HG03103 (cell line): ENCODE data around the gene APBB1IP.
"Not testable (repeated sequence)": the region's sequence is repeated elsewhere in the genome, so short reads cannot be mapped to it uniquely, and the experiment has no call there.

Experiments used
- ATAC-seq: cut with Tn5 transposase; IDR thresholded peaks from one replicate; pipeline ENCODE4 v1.9.1; 2021; ENCODE audit warnings: low read depth; ENCODE audit not compliant: unreplicated experiment

The APBB1IP gene

DNA sequence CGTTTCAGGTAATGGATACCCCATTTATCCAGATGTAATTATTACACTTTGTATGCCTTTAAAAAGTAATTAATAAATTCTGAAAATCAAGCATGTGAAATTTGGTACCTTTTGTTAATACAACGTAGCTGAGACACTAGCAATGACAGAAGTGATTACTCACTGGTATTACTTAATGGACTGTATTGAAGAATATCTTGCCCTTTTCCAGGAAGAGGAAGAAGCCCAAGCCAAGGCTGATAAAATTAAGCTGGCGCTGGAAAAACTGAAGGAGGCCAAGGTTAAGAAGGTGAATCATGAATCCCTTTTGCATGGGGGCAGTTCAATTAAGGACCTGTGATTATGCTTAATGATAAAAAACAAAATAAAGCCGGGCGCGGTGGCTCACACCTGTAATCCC, 64.8 kb downstream of the APBB1IP start:
- ATAC-seq, result no peak

DNA sequence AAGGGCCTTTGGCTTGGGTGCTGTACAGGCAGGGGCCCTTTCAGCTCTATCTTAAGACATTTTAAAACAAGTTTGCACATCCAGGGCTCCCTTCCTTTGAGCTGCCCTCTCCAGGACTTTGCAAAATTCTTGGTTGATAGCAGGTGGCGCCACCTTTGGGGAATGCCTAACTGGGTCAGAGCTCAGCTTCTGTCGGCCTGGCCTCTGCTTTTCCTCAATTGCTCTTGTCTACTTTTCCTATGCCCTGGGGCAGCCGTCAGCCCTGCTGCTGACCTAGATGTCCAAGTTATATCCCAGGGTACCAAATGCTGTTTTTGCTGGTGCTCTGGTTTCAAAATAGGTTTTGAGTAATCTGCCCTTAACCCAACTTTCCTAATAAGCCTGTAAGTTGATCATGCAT, 65.8 kb downstream of the APBB1IP start:
- no peak for ATAC-seq

DNA sequence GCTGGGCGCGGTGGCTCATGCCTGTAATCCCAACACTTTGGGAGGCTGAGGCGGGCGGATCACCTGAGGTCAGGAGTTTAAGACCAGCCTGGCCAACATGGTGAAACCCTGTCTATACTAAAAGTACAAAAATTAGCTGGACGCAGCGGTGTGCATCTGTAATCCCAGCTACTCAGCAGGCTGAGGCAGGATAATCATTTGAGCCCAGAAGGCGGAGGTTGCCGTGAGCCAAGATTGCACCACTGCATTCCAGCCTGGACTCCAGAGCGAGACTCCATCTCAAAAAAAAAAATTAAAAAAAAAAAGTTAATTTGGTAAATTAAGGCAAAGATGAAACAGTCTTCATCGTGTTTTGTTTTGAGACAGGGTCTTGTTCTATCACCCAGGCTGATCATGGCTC, 66.3 kb downstream of the APBB1IP start:
- ATAC-seq, result not testable (repeated sequence)

GRCh38 chr10:26505491-26505890, 67.3 kb downstream of the APBB1IP start:
- no peak for ATAC-seq

DNA sequence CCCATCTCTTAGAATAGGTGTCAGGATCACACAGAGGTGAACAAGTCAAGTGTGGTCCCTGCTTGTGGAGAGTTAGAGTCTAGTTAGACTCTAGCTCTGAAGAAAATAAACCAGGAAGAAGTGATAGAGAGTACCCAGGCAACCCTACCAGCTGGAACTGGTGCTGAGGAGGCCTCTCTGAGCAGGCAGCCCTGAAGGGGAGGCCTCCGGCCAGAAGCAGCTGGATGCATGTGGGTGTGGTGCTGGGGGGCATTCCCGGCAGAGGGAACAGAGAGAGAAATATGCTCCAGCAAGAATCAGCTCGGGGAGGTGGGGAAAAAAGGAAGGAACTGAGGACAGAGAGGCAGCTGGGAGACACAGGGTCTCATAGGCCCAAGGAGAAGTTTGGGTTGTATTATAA, 68.6 kb downstream of the APBB1IP start:
- no peak for ATAC-seq

- no peak for ATAC-seq
These were observed 69.3 kb downstream of the APBB1IP start for GRCh38 chr10:26507441-26507840.

GRCh38 chr10:26508016-26508415, 69.9 kb downstream of the APBB1IP start:
- ATAC-seq, result no peak

DNA sequence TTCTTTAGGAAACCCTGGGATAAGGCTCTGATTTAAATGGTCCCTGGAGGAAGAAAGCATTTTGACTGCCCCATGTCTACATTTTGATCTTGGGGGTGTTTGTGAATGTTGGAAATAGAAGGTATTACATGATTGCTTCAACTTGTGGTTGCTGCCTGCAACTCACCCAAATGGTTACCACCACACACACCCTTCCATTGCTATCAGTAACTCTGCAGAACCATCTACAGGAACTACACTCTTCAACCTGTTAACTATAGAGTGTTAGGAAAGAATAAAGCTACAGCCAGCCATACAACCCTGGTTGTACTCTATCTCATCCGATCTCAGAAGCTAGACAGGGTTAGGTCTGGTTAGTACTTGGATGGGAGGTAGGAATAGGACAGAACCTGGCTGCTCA, 71.2 kb downstream of the APBB1IP start:
- ATAC-seq, result no peak

- no peak for ATAC-seq
These were observed 75.0 kb downstream of the APBB1IP start for GRCh38 chr10:26513101-26513500.

DNA sequence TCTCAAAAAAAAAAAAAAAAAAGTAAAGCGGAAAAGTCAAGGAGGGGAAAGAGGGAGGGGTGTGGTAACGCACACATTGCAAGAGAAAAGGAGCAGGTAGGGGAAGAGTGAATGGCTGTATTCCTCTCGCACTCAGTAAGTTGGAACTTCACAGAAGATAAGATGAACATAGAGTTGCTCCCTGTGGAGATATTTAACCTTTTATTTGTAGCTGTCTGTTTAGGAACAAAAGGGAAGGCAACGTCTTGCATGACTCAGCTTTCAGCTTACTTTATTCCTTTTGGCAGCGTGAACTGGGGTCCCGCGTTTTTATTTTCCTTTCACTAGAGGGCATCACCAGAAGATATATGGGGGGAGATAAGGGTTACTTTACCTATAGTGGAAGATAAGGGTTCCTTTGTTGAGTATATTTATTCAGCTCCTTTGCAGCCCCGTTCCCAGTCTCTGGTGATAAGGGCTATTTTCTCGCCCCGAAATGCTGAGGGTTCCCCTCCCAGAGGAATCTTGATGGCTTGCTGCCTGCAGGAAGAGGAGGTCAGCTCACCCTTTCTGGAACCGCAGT, 78.5 kb downstream of the APBB1IP start:
- no peak for ATAC-seq

DNA sequence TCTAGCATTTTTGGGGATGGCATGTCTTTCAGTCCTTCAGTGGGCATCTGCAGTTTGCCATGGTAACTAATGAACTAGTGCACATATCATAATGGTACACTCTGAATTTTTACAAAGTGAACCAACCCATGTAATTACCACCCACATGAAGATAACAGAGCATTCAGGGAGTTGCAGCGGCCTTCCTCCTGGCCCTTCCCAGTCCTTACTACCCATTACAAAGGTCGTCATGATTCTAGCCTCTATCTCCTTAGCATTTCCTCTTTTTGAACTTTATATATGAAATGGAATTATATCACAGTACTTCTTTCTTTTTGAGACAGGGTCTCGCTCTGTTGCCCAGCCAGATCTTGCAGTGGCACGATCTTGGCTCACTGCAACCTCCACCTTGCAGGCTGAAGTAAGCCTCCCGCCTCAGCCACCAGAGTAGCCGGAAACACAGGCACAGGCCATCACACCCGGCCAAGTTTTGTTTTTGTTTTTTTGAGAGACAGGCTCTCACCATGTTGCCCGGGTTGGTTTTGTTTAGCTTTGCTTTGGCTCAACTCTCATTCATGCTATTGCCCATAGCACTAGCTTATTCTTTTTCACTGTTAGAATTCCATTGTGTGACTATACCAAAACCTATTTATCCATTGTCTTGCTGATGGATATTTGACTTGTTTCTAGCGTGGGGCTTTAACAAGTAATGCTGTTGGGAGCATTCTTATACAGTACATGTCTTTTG, 79.2 kb downstream of the APBB1IP start:
- no peak for ATAC-seq

DNA sequence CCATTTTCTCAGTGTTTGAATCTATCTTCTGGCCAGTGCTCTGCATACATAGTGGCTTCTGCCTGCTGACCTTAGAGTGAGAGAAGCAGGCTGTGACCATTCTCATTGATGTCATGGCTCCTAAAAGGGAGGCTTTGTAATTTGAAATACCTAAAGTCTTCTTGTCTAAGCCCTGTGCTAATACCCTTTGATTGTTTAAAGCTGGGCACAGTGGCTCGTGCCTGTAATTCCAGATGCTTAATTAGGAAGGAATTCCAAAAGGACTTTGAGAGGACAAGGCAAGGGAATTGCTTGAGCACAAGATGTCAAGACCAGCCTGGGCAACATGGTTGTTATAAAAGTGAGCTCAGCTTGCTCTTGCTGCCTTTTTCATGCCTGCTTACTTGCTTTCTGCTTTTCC, 81.7 kb downstream of the APBB1IP start:
- ATAC-seq, result no peak

DNA sequence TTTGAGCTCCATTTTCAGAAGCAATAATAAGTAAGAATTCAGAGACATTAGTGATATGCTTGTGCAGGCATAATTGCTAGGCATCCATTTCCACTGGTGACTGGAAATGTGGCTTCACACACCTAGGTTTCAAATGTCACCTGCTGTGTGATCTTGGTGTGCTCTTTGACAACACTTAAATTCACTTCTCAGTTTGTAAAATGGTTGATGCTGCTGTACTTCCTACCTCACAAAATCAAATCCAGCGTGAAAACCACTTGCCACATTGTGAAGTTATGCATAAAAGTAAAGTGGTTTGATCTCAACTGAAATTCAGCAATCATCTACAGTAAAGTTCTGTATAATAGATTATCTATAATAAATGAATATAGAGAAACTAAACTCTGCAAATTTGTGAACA, 82.4 kb downstream of the APBB1IP start:
- ATAC-seq, result no peak

DNA sequence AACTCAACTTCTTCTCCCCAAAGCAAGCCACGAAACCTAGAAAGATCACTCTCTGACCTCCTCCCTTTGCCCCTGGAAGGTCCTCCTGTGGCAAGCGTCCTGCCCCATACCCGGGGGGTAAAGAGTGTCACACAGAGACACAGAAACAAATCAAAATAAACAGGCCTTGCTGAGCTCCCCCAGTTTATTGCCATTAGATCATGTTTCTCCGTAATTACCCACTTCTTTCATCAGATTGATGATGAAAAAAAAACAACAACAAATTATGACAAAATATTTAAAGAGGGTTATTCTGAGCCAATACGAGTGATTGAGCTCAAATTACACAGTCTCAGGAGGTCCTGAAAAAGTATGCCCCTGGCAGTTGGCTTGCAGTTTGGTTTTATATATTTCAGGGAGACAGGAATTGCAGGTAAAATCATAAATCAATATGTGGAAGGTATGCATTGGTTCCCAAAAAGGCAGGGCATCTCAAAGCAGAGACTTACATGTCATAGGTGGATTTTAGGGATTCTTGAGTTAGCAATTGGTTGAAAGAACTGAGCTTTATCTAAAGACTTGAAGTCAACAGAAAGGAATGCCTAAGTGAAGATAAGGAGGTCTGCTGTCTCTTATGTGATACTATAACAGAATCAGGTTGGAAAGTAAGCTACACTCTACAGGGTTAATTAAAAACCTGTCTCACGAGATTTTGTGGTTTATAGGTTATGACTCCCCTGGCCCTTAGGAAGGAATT, 86.2 kb downstream of the APBB1IP start:
- ATAC-seq, result no peak

GRCh38 chr10:26525586-26525985, 87.4 kb downstream of the APBB1IP start:
- no peak for ATAC-seq

- ATAC-seq, result no peak
These were observed 88.9 kb downstream of the APBB1IP start for GRCh38 chr10:26527018-26527417.

DNA sequence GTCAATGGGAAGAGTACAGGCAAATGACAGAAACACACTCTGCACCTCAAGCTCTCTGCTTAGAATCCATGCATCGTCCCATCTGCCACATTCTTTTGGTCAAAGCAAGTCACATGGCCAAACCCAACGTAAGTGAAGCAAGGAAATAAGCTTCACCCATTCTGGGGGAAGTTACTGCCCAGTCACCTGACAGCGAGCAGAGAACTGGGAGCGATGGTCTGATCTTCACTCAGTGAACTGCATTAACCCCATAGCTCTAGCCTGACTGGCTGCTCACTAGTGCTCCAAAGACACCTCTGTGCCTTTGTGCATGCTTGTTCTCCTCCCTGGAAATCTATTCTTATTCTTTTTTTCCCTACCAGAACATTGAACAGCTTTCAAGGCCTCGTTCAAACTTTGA, 89.9 kb downstream of the APBB1IP start:
- no peak for ATAC-seq

DNA sequence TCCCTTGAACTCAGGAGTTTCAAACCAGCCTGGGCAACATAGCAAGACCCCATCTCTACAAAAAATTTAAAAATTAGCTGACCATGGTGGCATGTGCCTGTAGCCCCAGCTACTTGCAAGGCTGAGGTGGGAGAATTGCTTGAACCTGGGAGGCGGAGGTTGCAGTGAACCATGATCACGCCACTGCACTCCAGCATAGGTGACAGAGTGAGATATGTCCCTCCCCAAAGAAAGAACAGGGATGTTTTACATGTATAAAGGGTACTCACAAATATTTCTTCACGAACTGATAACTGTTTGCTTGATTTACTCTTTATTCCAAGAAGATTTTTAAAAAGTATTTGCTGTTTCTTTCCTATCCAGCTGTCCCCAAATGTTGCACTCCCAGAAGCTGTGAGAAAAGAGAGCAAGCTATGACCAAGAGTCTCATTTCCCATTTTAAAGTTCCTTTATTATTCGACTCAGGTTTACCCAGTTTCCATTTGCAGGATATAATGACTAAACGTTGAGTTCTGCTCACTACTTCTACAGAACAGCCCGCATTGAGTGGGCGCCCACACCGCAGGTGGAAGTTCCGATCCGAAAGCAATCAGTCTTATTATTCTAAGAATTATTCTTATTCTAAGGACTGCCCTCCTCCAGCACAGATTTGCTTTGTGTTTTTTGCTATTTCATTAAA, 90.7 kb downstream of the APBB1IP start:
- ATAC-seq, result peak; percentile 69

DNA sequence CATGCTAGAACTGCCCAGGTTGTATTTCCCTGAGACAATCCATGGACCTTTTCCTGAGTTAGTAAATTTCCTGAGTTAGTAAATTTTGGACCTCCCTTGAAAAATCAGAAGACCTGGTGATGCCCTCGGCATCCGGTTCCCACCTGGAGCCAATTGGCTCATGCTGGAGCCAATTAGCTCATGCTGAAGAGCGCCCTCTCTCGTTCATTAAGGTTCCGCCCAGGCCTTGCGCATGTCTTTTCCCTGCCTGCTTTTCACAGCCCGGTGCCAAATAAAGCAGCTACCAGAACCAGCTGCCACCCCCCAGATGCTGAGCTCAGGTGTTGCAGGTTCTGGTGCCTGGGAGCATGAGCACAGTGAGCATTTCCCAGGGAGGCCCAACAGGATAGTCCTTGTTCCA, 96.2 kb downstream of the APBB1IP start:
- no peak for ATAC-seq

DNA sequence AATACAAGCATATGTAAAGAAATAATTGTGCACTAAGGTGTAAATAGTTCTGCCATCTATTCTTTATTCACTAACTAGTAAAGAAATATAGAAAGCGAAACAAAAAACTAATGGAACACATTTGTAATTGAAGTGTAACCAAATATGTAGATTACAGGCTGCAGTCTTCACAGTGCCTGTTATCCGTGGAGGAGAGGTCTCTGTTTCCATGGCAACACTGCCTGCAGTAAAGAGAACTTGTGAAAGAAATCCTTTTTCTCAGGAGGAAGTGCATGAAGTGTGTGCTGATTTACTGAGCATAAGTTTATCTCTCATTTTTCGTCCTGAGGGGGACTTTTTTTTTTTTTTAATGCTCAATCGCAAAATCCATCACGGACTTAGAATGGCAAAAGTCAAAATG, 102.5 kb downstream of the APBB1IP start:
- no peak for ATAC-seq

DNA sequence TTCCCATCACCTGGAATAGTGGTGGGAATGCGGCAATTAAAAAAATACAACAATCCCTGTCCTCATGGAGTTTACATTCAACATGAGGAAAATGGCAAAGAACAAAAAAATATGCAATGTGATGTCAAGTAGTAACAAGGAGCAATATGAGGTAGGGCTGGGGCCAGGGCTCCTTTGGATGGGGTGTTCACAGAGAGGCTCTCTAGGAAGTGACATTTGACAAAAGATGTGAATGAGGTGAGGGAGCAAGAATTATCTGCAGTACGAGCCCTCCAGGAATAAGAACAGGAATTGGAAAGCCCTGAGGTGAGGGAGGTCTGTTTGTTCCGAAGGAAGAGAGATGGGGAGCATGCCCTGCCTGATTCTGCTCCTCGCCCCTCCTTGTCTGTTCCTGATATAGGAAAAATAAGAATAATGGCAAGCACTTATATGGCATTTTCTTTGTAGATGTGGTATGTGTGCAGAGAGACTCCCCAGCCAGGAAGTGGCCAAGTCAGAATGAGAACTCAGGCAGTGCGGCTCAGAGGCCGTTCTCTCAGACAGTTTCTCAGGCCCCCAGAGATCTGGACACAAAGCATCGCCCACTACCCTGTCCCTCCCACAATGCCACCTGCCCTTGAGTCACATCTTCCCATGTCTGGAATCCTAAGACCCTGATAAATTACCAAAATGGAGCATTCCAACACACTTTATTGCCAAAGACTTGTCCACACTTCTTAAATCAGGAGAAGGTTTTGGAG, 105.6 kb downstream of the APBB1IP start:
- ATAC-seq, result no peak
